ENCODE data around the gene TGFBR3. TPM values are rescaled to one million over a fixed set of nuclear protein-coding genes. Genes with fewer than 3 reads are reported as not detected.

The TGFBR3 gene
- total and polyA plus RNA-seq, 9 of the 15 experiments (the other 6 are each of a cell fraction or from before 2014, with no cell fraction given), result 3.6 to 32.4 (median 15.6) TPM

- ATAC-seq (no peak), FAIRE-seq (no peak), DNase-seq (ENCODE audit: extremely low read depth in 1 of 4, low spot score in 3 of 4) (no peak)
- Histone ChIP-seq H3K4me1 (replicated peaks in 1 of 2; ENCODE audit: control insufficient read depth in 2 of 2, insufficient read depth in 2 of 2, low read length in 2 of 2) (peaks cover 18 to 33% of the 10 kb centered on the region in 2 experiments; a peak in 4 of 5 replicates), H3K9ac (ENCODE audit: insufficient read depth in 1 of 2, low read depth in 2 of 2, low read length in 2 of 2) (no peak overlapping the region), H3K9me1 (ENCODE audit: control insufficient read depth, insufficient read depth, low read length) (no peaks in the 10 kb centered on the region), H3K27ac (ENCODE audit: extremely low read depth, low read depth, low read length) (no peak overlapping the region), H3K4me2 (ENCODE audit: insufficient read depth, low read length) (no peak overlapping the region), H3K27me3 (ENCODE audit: control insufficient read depth in 2 of 2, insufficient read depth in 2 of 2, low read length in 2 of 2) (no peaks in the 10 kb centered on the region), H3K36me3 (ENCODE audit: control insufficient read depth, insufficient read depth, low read length) (peaks cover 39% of the 10 kb centered on the region; the same call in 2 of the 3 replicates), H2AFZ (ENCODE audit: low read depth, low read length) (no peak overlapping the region), H3K4me3 (no peak overlapping the region), H4K20me1 (replicated peaks; ENCODE audit: control insufficient read depth, insufficient read depth, low read length) (no peaks in the 10 kb centered on the region), H3K9me3 (replicated peaks; ENCODE audit: control insufficient read depth, insufficient read depth, low read depth, low read length) (no peaks in the 10 kb centered on the region), H3K79me2 (ENCODE audit: control insufficient read depth, insufficient read depth, low read length) (peaks cover 4% of the 10 kb centered on the region; the same call in 1 of the 3 replicates)
- CTCF ChIA-PET (ENCODE audit: low intra/inter-chr PET ratio), result no interaction called here
- 83% methylated on average over 4 of the region's 4 CpGs for WGBS (ENCODE audit: insufficient coverage, low coverage, missing lambda C conversion rate)
- in situ Hi-C loops (cut with MboI) (no loop called here), intact Hi-C loops (cut with micrococcal nuclease) (loop anchor here (10.0 kb wide), 1 partner anchor 148 kb away; no protein-coding TSS in a partner anchor)
- POLR2A ChIA-PET, result no interaction called here
- TF ChIP-seq MCM5 (IDR thresholded peaks at IDR 0.05; ENCODE audit: low read depth) (no peak), THAP7 (CRISPR knock-in tag; IDR thresholded peaks at IDR 0.05) (no peak), NCOA4 (IDR thresholded peaks at IDR 0.05; ENCODE audit: partially characterized antibody) (no peak), PRMT5 (CRISPR knock-in tag; IDR thresholded peaks at IDR 0.05) (no peak), MAFF (IDR thresholded peaks at IDR 0.05; ENCODE audit: low read length) (no peak)
- no TSS peak for BruUV-seq (replicated peaks)
These were observed 182.9 kb downstream of the TGFBR3 start for GRCh38 chr1:91703095-91703494.

GRCh38 chr1:91701472-91701869 is 184.5 kb downstream of the TGFBR3 start:
- 81% methylated on average over 4 of the region's 4 CpGs for WGBS (ENCODE audit: insufficient coverage, low coverage, missing lambda C conversion rate)
- FAIRE-seq (no peak), DNase-seq (ENCODE audit: extremely low read depth in 1 of 4, low spot score in 3 of 4) (no peak), ATAC-seq (no peak)
- H3K9me3 ChIP-seq (replicated peaks; ENCODE audit: control insufficient read depth, insufficient read depth, low read depth, low read length), result no peaks in the 10 kb centered on the region
- peaks cover 26% of the 10 kb centered on the region; the same call in 1 of the 3 replicates for H3K36me3 ChIP-seq (ENCODE audit: control insufficient read depth, insufficient read depth, low read length)
- in situ Hi-C loops (cut with MboI) (no loop called here), intact Hi-C loops (cut with micrococcal nuclease) (loop anchor here (10.0 kb wide), 1 partner anchor 147 kb away; no protein-coding TSS in a partner anchor)
- H3K4me2 ChIP-seq (ENCODE audit: insufficient read depth, low read length), result no peak overlapping the region
- no peaks in the 10 kb centered on the region for H3K9me1 ChIP-seq (ENCODE audit: control insufficient read depth, insufficient read depth, low read length)
- H3K27me3 ChIP-seq (ENCODE audit: control insufficient read depth in 2 of 2, insufficient read depth in 2 of 2, low read length in 2 of 2), result no peaks in the 10 kb centered on the region
- no peak for TF ChIP-seq ZNF551 (CRISPR knock-in tag; IDR thresholded peaks at IDR 0.05)
- TF ChIP-seq ZNF655 (CRISPR knock-in tag; IDR thresholded peaks at IDR 0.05), result no peak
- no peak for TF ChIP-seq MEF2A (IDR thresholded peaks at IDR 0.05; ENCODE audit: control insufficient read depth, low read depth, low read length)
- no peak for TF ChIP-seq ZNF140 (CRISPR knock-in tag; IDR thresholded peaks at IDR 0.05)
- no peak for TF ChIP-seq ZNF644 (tag; IDR thresholded peaks at IDR 0.05; ENCODE audit: low read depth)
- TF ChIP-seq MLLT1 (IDR thresholded peaks at IDR 0.05), result no peak
- no peak for TF ChIP-seq HLTF (IDR thresholded peaks at IDR 0.05)
- no peak for TF ChIP-seq PHF8 (IDR thresholded peaks at IDR 0.05; ENCODE audit: borderline replicate concordance, low read length)
- no peak overlapping the region for H3K9ac ChIP-seq (ENCODE audit: insufficient read depth in 1 of 2, low read depth in 2 of 2, low read length in 2 of 2)
- peaks cover 4% of the 10 kb centered on the region; the same call in 1 of the 3 replicates for H3K79me2 ChIP-seq (ENCODE audit: control insufficient read depth, insufficient read depth, low read length)
- H4K20me1 ChIP-seq (replicated peaks; ENCODE audit: control insufficient read depth, insufficient read depth, low read length), result no peaks in the 10 kb centered on the region
- H3K4me1 ChIP-seq (replicated peaks in 1 of 2; ENCODE audit: control insufficient read depth in 2 of 2, insufficient read depth in 2 of 2, low read length in 2 of 2), result peaks cover 10 to 25% of the 10 kb centered on the region in 2 experiments; a peak in 4 of 5 replicates
- H2AFZ ChIP-seq (ENCODE audit: low read depth, low read length), result no peak overlapping the region
- ChIA-PET CTCF (ENCODE audit: low intra/inter-chr PET ratio) (no interaction called here), POLR2A (interaction anchor here (0.6 kb wide), 1 partner anchor 14 kb away, joined by 3 read pairs; no protein-coding TSS in a partner anchor)
- no TSS peak for BruUV-seq (replicated peaks)
- no peak overlapping the region for H3K27ac ChIP-seq (ENCODE audit: extremely low read depth, low read depth, low read length)
- no peak overlapping the region for H3K4me3 ChIP-seq
